Activated CD8-positive, alpha-beta T cell treated with anti-CD3 and anti-CD28 coated beads for 36 hours (primary cell): ENCODE measurements around the gene SORBS2. TPM values are rescaled to one million over a fixed set of nuclear protein-coding genes. Genes with fewer than 3 reads are reported as not detected.

ENCODE experiments used
- ATAC-seq: fragments of 200-7000 bp; cut with Tn5 transposase; one replicate; pipeline ENCODE4 v1.10.0; 2021; ENCODE audit warnings: mild to moderate bottlenecking, moderate library complexity
- CTCF ChIA-PET: fragments of 350-600 bp; sonication (Branson Sonifier 250); formaldehyde crosslinking; loops from one replicate; lab custom pipeline; 2021; ENCODE audit warnings: antibody characterized with exemption; lab: Charles Lee
- POLR2A ChIA-PET: fragments of 350-600 bp; sonication (Branson Sonifier 250); formaldehyde crosslinking; loops from one replicate; lab custom pipeline; 2021; ENCODE audit warnings: antibody characterized with exemption; lab: Charles Lee
- DNase-seq: peaks from one replicate; pipeline ENCODE4 v3.0.0-alpha.2; 2020
- H3K27ac Mint-ChIP-seq: one replicate; pipeline ENCODE4 v1.8.0; 2021; ENCODE audit warnings: mild to moderate bottlenecking, mixed read lengths
- H3K27me3 Mint-ChIP-seq: one replicate; pipeline ENCODE4 v1.8.0; 2021; ENCODE audit warnings: mixed read lengths
- H3K36me3 Mint-ChIP-seq: one replicate; pipeline ENCODE4 v1.8.0; 2021; ENCODE audit warnings: low read depth, mixed read lengths
- H3K4me1 Mint-ChIP-seq: one replicate; pipeline ENCODE4 v1.8.0; 2021; ENCODE audit warnings: low read depth, mixed read lengths
- H3K4me3 Mint-ChIP-seq: one replicate; pipeline ENCODE4 v1.8.0; 2021; ENCODE audit warnings: mild to moderate bottlenecking, moderate library complexity, mixed read lengths
- H3K9me3 Mint-ChIP-seq: one replicate; pipeline ENCODE4 v1.8.0; 2021; ENCODE audit warnings: mixed read lengths
- intact Hi-C: fragments of 100-400 bp; cut with micrococcal nuclease; formaldehyde crosslinking; loops from one replicate; pipeline ENCODE4 v1.10.0; 2022
- total RNA-seq, 2 experiments: library from RNA; stranded (reverse); gene quantifications; one replicate each; pipeline ENCODE4 v1.2.3, GENCODE V29; 2021
- TF ChIP-seq, protein P1 (sequence below): fragments of 200-600 bp; IDR thresholded peaks from one replicate; pipeline ENCODE4 v1.8.0; 2022; ENCODE audit warnings: antibody characterized with exemption, mild to moderate bottlenecking

The SORBS2 gene
- total RNA-seq, 2 experiments from 2014 or later = not detected

DNA sequence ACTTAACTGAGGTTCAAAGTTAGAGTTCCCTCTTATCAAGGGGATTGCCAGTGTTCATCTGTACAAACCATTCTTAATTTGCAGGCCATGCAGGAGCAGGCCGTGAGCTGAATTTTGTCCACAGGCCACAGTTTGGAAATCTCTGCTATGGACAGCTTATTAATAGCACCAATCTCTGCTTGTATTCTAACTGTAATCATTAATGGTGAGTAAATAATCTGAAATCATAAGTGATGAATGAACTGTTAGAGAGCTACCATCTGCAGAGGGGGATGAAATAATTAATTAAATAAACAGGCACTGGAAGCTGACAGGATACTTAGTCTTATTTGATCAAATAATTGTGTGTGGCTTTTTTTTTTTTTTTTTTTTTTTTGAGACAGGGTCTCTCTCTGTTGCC is 228.2 kb downstream of the SORBS2 start:
- peaks cover 41% of the 10 kb centered on the region for H3K27me3 Mint-ChIP-seq
- intact Hi-C loops = no loop called here
- DNase-seq (no peak), ATAC-seq (no peak)
- ChIA-PET POLR2A (no interaction called here), CTCF (interaction anchor here (7.5 kb wide), 1 partner anchor 13 kb away, joined by 55 read pairs; no protein-coding TSS in a partner anchor)
- no peaks in the 10 kb centered on the region for H3K36me3 Mint-ChIP-seq
- peaks cover 13% of the 10 kb centered on the region for H3K4me1 Mint-ChIP-seq
- H3K9me3 Mint-ChIP-seq = no peaks in the 10 kb centered on the region
- no peak overlapping the region for H3K27ac Mint-ChIP-seq
- TF ChIP-seq, protein P1, sequence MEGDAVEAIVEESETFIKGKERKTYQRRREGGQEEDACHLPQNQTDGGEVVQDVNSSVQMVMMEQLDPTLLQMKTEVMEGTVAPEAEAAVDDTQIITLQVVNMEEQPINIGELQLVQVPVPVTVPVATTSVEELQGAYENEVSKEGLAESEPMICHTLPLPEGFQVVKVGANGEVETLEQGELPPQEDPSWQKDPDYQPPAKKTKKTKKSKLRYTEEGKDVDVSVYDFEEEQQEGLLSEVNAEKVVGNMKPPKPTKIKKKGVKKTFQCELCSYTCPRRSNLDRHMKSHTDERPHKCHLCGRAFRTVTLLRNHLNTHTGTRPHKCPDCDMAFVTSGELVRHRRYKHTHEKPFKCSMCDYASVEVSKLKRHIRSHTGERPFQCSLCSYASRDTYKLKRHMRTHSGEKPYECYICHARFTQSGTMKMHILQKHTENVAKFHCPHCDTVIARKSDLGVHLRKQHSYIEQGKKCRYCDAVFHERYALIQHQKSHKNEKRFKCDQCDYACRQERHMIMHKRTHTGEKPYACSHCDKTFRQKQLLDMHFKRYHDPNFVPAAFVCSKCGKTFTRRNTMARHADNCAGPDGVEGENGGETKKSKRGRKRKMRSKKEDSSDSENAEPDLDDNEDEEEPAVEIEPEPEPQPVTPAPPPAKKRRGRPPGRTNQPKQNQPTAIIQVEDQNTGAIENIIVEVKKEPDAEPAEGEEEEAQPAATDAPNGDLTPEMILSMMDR = no peak
- H3K4me3 Mint-ChIP-seq = no peak overlapping the region

DNA sequence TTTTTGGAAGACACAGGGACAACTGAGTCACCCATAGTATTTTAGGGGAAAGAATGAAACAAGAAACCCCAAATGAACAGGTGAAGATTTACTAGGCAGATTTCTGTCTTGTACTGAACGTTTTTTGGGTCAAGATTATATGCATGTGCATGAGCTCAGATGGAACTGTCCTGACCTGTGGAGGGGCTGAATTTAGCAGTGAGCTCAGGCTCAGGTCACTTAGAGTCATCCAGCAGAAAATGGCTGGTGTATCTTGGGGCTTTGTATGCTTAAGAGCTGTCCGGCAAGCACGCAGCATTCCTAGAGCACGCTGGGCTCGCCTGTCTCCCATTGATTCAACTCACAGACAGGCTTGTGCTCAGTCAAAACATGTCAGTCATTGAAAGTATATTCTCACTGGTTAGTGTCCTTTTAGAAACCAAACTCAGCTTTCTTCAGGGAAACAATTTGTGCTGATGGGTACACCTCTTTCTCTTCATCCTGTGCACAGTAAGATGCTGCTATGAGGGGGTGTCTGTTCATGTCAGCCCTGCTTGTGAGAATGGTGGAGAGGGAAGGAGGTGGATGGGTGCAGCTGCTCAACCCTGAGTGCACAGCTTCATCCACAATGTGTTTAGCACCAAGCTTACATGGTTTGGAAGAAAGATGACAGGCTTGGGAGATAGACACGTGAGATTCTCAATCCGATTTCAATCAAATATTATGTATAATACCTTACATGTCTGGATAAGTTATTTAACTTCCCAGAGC is 229.2 kb downstream of the SORBS2 start:
- Mint-ChIP-seq H3K4me1 (peaks cover 11% of the 10 kb centered on the region), H3K4me3 (no peak overlapping the region), H3K27ac (no peak overlapping the region), H3K27me3 (peaks cover 37% of the 10 kb centered on the region), H3K9me3 (no peaks in the 10 kb centered on the region), H3K36me3 (no peaks in the 10 kb centered on the region)
- ChIA-PET POLR2A (no interaction called here), CTCF (interaction anchor here (7.5 kb wide), 1 partner anchor 14 kb away, joined by 55 read pairs; no protein-coding TSS in a partner anchor)
- TF ChIP-seq, protein P1 = no peak
- ATAC-seq (no peak), DNase-seq (no peak)
- intact Hi-C loops = no loop called here

DNA sequence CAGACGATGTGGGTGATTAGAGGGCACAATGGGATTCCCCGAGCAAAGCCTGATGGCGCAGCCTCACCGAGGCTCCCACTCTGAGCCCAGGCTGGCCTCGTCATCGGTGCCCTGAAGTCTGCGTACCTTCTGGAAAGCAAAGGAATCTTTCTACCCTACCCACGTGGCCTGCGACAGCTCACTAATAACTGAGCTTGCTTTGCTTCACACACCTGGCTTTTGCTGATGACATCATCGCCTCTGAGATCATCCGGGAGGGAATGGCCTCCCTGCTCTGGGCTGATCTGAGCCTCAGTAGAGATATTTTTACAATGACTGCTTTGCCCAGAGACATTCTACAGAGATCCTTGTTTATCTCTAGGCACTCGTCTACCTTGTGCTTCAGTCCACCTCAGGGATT is 231.3 kb downstream of the SORBS2 start:
- Mint-ChIP-seq H3K27me3 (peaks cover 22% of the 10 kb centered on the region), H3K4me1 (no peaks in the 10 kb centered on the region), H3K36me3 (no peaks in the 10 kb centered on the region), H3K4me3 (no peak overlapping the region), H3K9me3 (no peaks in the 10 kb centered on the region), H3K27ac (no peak overlapping the region)
- TF ChIP-seq, protein P1 = no peak
- DNase-seq (no peak), ATAC-seq (no peak)
- CTCF ChIA-PET = no interaction called here
- POLR2A ChIA-PET = no interaction called here
- intact Hi-C loops = no loop called here

DNA sequence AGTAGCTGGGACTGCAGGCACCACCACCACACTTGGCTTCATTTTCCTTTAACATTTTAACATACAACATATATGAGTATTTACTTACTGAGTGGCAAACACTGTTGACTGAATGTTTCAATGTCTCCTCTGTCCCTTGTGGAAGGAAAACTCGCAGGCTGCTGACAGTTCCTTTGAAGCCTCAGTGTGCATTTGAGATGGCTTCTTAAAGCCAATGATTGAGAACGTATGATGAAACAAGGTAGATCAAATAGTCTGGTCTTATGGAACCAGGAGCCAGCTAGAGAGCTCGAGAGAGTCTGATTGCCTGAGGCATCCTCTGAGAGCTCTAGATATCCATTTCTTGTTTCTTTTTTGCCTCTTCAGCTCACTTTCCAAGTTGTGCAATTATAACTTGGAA is 233.7 kb downstream of the SORBS2 start:
- no peak for ATAC-seq
- TF ChIP-seq, protein P1 = no peak
- intact Hi-C loops = no loop called here
- H3K36me3 Mint-ChIP-seq = no peaks in the 10 kb centered on the region
- H3K27ac Mint-ChIP-seq = no peak overlapping the region
- POLR2A ChIA-PET = no interaction called here
- no peak for DNase-seq
- no peaks in the 10 kb centered on the region for H3K4me1 Mint-ChIP-seq
- CTCF ChIA-PET = interaction anchor here (1.8 kb wide), 1 partner anchor 19 kb away, joined by 5 read pairs; no protein-coding TSS in a partner anchor
- no peak overlapping the region for H3K4me3 Mint-ChIP-seq
- no peaks in the 10 kb centered on the region for H3K9me3 Mint-ChIP-seq
- peaks cover 18% of the 10 kb centered on the region for H3K27me3 Mint-ChIP-seq
